HG02973 (cell line): ENCODE measurements around the gene LMNTD1.
"Not testable (repeated sequence)": the region's sequence is repeated elsewhere in the genome, so short reads cannot be mapped to it uniquely, and the experiment has no call there.

Experiments used
- ATAC-seq: cut with Tn5 transposase; IDR thresholded peaks from one replicate; pipeline ENCODE4 v1.9.1; 2021; ENCODE audit warnings: moderate library complexity; ENCODE audit not compliant: unreplicated experiment

LMNTD1 gene

DNA sequence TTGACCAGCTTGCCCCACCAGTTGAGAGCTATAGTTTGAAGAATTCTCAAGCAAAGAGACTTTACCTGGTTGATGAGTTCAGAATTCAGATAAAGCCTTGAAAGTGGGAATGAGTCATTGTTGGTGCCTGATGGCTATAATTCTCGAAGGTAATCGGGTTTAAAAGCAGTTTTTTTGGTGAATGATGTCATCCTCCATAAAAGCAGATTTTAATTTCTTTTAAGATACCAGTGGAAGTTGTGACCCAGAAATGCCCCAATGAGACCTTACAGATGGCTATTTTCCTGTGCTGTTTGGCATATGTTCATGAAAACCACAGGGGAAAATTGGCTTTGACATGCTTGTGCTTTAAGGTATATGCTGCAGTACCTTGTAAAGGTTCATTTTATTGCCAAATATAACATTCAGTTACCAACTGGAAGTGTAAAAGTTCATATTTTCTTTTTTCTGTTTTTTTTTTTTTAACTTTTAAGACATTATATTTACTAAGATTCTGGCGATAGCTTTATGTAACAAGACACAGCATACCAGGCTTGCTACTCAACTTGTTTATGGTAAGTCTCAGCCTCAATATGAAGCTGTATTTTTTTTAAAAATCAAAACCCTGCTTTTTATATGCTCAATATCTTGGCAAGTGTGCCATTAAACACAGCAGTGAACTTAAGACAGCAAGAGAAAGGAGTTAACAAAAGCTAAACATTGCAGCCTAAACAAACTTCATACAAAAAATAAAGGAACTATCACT lies 119.3 kb downstream of the LMNTD1 start:
- ATAC-seq = no peak

DNA sequence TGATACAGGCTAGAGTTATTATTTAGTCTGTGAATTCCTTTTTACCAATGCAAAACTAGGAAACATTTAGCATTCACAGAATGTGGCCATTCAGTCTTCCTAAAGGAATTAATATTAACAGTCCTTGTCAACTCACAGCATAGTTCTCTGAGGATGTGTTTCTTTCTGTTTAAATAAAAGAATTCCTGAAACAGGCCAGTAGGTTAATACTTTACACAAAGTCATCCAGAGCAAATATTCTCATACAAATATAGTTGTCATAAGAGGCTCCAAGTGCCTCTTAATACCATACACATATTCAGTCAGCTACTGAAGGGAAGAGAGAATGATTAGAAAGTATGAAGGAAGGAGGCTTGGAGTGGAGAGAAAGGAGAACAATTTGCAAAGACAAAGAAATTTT lies 120.1 kb downstream of the LMNTD1 start:
- no peak for ATAC-seq

DNA sequence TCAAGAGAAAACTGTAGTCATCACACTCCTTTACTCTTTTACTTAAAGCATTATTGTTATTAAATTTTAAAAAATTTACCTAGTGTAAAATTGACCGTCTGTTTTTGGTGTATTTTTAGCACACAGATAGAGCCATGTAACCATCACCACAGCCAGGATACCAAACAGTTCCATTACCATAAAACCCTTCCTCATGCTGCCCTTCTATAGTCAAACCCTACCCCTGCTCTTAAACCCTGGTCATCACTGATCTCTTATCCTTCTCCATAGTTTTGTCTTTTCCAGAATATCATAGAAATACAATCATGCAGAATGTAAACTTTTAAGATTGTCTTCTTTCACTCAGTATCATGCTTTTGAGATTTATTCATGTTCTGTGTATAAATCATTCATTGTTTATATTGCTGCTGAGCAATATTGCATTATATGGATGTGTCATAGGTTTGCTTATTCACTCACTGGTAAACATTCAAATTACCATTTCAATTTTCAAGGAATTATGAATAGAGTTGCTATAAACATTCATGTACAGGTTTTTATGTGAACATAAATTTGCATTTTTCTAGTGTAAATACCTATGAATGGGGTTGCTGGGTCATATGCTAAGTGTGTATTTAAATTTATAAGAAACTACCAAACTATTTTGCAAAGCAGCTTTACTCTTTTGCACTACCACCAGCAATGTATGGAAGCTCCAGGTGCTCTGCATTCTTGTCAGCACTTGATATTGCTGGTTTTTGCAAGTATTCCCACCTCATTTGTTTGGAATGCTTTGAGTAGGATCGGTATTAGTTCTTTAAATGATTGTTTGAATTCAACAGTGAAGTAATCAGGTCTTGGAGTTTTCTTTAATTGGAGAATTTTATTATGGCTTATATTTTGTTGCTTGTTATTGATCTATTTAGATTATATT lies 125.5 kb downstream of the LMNTD1 start:
- ATAC-seq = no peak

DNA sequence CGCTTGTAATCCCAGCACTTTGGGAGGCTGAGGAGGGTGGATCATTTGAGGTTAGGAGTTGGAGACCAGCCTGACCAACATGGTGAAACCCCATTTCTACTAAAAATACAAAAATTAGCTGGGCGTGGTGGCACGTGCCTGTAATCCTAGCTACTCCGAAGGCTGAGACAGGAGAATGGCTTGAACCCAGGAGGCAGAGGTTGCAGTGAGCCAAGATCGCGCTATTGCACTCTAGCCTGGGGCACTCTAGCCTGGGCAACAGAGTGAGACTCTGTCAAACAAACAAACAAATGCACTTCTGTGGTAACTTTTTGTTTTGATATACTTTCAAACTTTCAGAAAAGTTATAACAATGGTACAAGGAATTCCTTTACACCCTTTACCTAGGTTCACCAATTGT lies 126.3 kb downstream of the LMNTD1 start:
- not testable (repeated sequence) for ATAC-seq
